HEK293 (cell line): ENCODE results near the gene GCNT1.

Experiments used
- BCL11B ChIP-seq: fragments of 450-650 bp; formaldehyde crosslinking; IDR thresholded peaks from 2 replicates; pipeline ENCODE4 v1.5.1; 2016; ENCODE audit warnings: low read depth, missing biosample characterization, missing genetic modification characterization
- MYNN ChIP-seq: fragments of 450-650 bp; formaldehyde crosslinking; IDR thresholded peaks from 2 replicates; pipeline ENCODE4 v1.5.1; 2016; ENCODE audit warnings: missing biosample characterization, missing genetic modification characterization, borderline replicate concordance
- REPIN1 ChIP-seq: fragments of 450-650 bp; formaldehyde crosslinking; IDR thresholded peaks from 2 replicates; pipeline ENCODE4 v1.5.1; 2017; ENCODE audit warnings: missing biosample characterization, missing genetic modification characterization, low read depth
- SP2 ChIP-seq: fragments of 450-650 bp; formaldehyde crosslinking; IDR thresholded peaks from 2 replicates; pipeline ENCODE4 v1.5.1; 2016; ENCODE audit warnings: missing biosample characterization, missing genetic modification characterization
- ZBTB1 ChIP-seq: fragments of 450-650 bp; formaldehyde crosslinking; IDR thresholded peaks from 2 replicates; pipeline ENCODE4 v1.5.1; 2016; ENCODE audit warnings: missing biosample characterization, missing genetic modification characterization
- TF ChIP-seq, protein P1 (sequence below): fragments of 450-650 bp; formaldehyde crosslinking; IDR thresholded peaks from 2 replicates; pipeline ENCODE4 v1.5.1; 2016; ENCODE audit warnings: missing biosample characterization, missing genetic modification characterization

DNA sequence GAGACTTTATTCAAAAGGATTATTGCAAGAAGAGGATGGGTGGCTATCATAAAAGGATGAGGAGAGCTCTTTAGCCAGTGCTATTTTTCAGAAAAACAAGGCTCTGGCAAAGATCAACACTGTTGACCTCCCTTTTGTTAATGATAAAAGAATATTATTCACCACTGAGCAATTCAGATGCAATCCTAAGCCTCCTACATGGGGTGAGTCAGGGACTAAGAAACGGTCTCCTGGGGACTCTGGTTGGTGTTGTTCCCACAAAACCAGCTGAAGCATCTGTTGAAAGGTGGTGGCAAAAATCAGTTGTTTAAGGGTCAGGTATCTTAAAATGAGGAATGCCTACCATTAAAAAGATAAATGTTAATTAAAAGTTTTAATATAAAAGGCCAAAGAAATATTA is 7.7 kb upstream of the GCNT1 start:
- TF ChIP-seq SP2 (tag by site-specific recombination) (no peak), REPIN1 (tag by site-specific recombination) (no peak), MYNN (tag by site-specific recombination) (no peak), ZBTB1 (tag by site-specific recombination) (no peak), BCL11B (no peak)
- TF ChIP-seq, protein P1, sequence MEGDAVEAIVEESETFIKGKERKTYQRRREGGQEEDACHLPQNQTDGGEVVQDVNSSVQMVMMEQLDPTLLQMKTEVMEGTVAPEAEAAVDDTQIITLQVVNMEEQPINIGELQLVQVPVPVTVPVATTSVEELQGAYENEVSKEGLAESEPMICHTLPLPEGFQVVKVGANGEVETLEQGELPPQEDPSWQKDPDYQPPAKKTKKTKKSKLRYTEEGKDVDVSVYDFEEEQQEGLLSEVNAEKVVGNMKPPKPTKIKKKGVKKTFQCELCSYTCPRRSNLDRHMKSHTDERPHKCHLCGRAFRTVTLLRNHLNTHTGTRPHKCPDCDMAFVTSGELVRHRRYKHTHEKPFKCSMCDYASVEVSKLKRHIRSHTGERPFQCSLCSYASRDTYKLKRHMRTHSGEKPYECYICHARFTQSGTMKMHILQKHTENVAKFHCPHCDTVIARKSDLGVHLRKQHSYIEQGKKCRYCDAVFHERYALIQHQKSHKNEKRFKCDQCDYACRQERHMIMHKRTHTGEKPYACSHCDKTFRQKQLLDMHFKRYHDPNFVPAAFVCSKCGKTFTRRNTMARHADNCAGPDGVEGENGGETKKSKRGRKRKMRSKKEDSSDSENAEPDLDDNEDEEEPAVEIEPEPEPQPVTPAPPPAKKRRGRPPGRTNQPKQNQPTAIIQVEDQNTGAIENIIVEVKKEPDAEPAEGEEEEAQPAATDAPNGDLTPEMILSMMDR: no peak
